T-helper 1 cell treated with Interleukin-12 subunit alpha and Interleukin-12 subunit beta and Interleukin-4 antibody, amounts not matched to agents 30 ng/mL and 1 ng/mL, for 36 hours (primary cell): ENCODE data around the gene RNPEPL1. TPM values are rescaled to one million over a fixed set of nuclear protein-coding genes. Genes with fewer than 3 reads are reported as not detected.

Source experiments
- intact Hi-C: fragments of 100-400 bp; cut with micrococcal nuclease; formaldehyde crosslinking; loops from one replicate; pipeline ENCODE4 v1.15.1; 2024
- total RNA-seq: library from RNA; stranded (reverse); gene quantifications from 2 replicates; pipeline ENCODE4 v1.2.3, GENCODE V29; 2022

The RNPEPL1 gene
- total RNA-seq, 1 donor from 2014 or later = 121 TPM

- intact Hi-C loops = no loop called here
These were observed 20.4 kb downstream of the RNPEPL1 start for GRCh38 chr2:240588669-240589068.

- intact Hi-C loops = no loop called here
These were observed 21.1 kb downstream of the RNPEPL1 start for GRCh38 chr2:240589375-240589774.

DNA sequence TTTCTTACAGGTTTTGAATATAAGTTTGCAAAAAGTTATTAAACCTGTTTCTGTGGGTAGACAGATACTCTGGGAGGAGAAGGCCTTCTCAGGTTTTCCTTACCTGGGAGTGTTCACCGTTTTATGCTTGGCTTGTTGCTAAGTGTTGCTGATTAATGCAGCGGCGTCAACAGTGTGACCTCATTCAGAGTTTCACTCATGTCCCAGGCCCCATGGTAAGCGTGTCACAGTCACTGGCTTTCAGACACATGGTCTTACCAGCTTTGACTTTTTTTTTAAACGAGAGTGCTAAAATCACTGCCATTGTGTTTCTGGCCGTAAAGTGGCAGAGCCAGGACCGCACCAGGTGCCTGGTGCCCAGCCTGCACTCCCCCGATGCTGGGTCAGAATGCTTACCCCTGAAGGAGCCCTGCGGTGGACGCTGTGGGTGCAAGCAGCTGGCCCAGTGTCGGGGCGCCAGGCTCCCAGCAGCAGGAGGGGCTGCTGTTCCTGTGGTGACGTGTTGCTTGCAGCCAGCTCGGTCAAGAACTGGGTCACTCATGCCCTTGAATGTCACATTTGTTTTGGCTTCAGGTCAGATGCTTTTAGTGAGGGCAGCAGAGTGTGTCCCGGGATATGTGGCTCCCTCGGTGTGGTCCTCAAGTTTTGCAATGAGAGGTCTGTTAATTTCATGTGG, 21.7 kb downstream of the RNPEPL1 start:
- intact Hi-C loops = no loop called here

GRCh38 chr2:240590681-240591111, 22.4 kb downstream of the RNPEPL1 start:
- intact Hi-C loops = no loop called here

- intact Hi-C loops = no loop called here
These were observed 22.9 kb downstream of the RNPEPL1 start for GRCh38 chr2:240591226-240591625.

DNA sequence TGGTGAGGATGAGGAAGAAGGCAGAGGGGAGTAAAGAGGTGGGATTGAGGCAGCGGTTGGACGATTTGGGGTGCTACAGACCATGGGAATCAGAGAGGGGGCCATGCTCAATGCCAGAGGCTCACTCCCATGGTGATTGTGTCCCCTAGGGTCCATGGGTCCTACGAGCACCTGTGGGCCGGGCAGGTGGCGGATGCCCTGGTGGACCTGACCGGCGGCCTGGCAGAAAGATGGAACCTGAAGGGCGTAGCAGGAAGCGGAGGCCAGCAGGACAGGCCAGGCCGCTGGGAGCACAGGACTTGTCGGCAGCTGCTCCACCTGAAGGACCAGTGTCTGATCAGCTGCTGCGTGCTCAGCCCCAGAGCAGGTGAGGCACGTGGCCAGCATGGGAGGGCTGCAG, 23.5 kb downstream of the RNPEPL1 start:
- intact Hi-C loops = no loop called here

- intact Hi-C loops = no loop called here
These were observed 24.9 kb downstream of the RNPEPL1 start for GRCh38 chr2:240593026-240593702.

- intact Hi-C loops = no loop called here
These were observed 25.6 kb downstream of the RNPEPL1 start for GRCh38 chr2:240593703-240594451.

DNA sequence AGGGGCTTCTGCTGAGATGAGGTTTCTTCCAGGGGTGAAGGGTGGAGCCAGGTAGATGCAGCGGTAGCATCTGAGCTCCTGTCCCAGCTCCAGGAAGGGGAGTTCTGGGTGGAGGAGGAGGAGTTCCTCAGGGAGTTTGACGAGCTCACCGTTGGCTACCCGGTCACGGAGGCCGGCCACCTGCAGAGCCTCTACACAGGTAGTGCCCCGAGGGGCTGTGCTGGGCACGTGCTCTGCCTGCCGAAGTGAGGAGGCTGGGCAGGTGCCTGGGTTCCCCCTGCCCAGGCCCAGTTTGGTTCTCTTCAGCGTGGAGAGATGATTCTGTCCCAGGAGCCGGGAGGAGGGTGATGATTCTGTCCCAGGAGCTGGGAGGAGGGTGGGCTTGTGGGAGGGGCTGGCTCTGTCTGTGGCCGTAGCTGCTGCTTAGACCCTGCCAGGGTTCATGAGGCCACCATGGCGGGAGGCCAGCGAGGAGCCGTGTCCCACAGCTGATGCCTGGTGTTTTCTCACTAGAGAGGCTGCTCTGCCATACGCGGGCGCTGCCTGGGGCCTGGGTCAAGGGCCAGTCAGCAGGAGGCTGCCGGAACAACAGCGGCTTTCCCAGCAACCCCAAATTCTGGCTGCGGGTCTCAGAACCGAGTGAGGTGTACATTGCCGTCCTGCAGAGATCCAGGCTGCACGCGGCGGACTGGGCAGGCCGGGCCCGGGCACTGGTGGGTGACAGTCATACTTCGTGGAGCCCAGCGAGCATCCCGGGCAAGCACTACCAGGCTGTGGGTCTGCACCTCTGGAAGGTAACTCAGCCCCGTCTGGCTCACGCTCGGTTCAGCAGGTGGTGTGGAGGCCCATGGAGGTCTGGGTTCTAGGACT, 26.5 kb downstream of the RNPEPL1 start:
- intact Hi-C loops = no loop called here

GRCh38 chr2:240595381-240596079, 27.2 kb downstream of the RNPEPL1 start:
- intact Hi-C loops = no loop called here

DNA sequence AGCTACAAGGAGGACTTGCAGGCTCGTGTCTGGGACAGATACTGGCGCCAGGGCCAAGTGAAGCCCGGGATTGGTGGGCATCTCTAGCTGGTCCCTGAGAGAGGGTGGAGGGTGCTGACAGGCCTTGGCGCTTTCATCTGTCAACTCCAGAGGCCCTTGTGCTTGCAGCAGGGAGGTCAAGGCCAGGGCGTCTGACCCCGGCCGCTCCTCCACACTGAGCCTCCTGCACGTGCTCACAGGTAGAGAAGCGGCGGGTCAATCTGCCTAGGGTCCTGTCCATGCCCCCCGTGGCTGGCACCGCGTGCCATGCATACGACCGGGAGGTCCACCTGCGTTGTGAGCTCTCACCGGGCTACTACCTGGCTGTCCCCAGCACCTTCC, 27.8 kb downstream of the RNPEPL1 start:
- intact Hi-C loops = no loop called here

DNA sequence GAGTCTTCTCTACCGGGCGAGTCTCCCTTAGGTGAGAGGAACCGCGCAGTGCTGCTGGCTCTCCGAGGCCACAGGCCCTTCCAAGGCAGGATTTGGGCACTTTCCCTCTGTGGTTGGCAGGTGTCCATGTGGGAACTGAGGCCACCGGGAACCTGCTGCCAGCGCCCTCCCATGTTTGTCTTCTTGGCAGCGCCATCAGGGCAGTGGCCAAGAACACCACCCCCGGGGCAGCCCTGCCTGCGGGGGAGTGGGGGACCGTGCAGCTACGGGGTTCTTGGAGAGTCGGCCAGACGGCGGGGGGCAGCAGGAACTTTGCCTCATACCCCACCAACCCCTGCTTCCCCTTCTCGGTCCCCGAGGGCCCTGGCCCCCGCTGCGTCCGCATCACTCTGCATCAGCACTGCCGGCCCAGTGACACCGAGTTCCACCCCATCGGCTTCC, 28.2 kb downstream of the RNPEPL1 start:
- intact Hi-C loops = no loop called here

GRCh38 chr2:240597054-240597418, 28.8 kb downstream of the RNPEPL1 start:
- intact Hi-C loops = no loop called here

GRCh38 chr2:240597419-240598181, 29.3 kb downstream of the RNPEPL1 start:
- intact Hi-C loops = no loop called here

DNA sequence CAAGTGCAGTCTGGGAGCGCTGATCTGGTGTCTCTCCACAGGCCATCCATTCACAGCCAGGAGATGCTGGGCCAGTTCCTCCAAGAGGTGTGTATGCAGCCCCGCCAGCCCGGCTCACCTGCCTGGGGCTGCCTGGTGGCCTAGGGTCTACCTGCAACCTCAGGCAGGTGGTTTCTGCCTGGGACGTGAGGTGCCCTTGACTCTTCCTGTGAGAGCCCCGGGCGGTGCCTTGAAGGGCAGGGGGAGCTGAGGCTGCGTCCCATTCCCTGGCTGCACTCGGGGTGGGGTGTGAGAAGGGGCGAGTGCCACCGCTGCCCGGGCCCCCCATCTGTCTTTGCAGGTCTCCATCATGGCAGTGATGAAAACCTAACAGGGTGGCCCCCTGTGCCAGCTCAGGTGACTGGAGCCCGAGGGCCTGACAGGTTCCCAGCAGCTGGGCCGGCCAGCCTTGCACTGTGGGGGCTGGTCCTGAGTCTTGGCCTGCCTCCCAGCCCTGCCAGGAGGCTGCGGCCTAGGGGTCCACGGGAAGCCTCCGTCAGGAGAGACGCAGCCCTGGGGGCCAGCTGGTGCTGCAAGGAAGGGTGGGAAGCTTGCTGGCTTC, 30.1 kb downstream of the RNPEPL1 start:
- intact Hi-C loops = no loop called here

- intact Hi-C loops = no loop called here
These were observed 30.9 kb downstream of the RNPEPL1 start for GRCh38 chr2:240599141-240599583.

- intact Hi-C loops = no loop called here
These were observed 32.2 kb downstream of the RNPEPL1 start for GRCh38 chr2:240600451-240600961.

DNA sequence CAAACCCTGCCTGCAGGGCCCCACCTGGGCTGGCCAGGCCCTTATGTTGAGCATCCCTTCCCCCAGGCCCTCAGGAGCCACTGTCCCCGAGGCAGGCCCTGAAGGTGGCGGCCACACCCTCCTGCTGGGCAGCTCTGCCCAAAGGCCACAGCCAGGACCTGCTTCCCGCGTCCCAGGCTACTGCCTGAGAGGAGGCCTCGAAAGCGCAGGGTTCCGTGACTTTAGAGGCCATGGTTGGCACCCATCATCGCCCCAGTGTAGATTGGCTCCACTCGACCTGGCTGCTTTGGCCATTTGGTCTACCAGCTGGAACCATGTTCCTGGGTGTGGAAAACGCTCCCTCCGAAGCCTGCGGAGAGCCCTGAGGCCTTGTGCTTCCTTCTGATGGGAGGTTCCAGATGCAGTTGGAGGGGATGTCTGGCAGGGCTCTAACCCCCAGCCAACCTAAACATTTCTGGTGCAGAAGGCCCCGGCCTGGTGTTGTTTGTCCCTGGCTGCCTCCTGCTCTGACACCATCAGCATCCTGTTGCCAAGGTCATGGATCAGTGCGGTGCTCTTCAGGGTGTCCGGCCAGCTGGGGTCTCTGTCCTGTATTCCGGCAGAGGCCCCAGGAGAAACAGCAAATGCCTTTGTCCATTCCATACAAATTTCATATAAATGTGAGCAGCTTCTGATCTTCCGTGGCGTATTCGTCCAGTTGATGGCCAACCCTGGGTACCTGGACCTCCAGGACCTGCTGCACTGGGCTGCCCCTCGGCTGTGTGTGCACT, 33.0 kb downstream of the RNPEPL1 start:
- intact Hi-C loops = no loop called here

DNA sequence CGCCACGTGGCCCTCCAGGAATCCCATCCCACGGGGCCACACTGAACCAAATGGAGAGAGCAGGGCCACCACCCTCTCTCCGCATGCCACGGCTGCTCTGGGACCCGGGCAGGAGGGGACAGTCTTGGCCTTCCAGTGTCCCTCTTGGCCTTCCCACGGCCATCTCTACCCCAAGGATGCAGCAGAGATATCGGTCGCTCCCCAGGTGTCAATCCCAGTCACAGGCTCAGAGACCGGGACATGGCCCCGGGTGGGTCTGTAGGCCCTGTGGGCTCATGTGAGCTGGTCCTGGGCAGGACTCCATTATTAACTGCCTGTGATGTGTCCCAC, 33.5 kb downstream of the RNPEPL1 start:
- intact Hi-C loops = no loop called here
